Thyroid gland (tissue), 4 donors: ENCODE data around the gene PMCH. TPM values are rescaled to one million over a fixed set of nuclear protein-coding genes. Genes with fewer than 3 reads are reported as not detected.

Experiments used
- DNase-seq, 2 donors: peaks; one replicate each; pipeline ENCODE4 v3.0.0-alpha.2; 2019
- H3K27ac ChIP-seq, 3 donors: fragments of 200-600 bp; sonication (generic); 1 replicate in 2 of 3; 2 replicates in 1 of 3; pipeline ENCODE4 v1.5.1; 2016 to 2019; ENCODE audit warnings: mild to moderate bottlenecking in 1 of 3, moderate library complexity in 1 of 3
- H3K27me3 ChIP-seq: fragments of 200-600 bp; sonication (generic); one replicate; pipeline ENCODE4 v1.5.1; 2019
- H3K36me3 ChIP-seq, 2 donors: fragments of 200-600 bp; sonication (generic); one replicate each; pipeline ENCODE4 v1.5.1; 2016 to 2019
- H3K4me1 ChIP-seq, 2 donors: fragments of 200-600 bp; sonication (generic); one replicate each; pipeline ENCODE4 v1.5.1; 2017 to 2019
- H3K4me3 ChIP-seq, 3 donors: fragments of 200-600 bp; sonication (generic); replicated peaks in 1 of 3; 1 replicate in 2 of 3; 2 replicates in 1 of 3; pipeline ENCODE4 v1.5.1; 2016; ENCODE audit warnings: mild to moderate bottlenecking in 1 of 3
- H3K9me3 ChIP-seq: fragments of 200-600 bp; sonication (generic); one replicate; pipeline ENCODE4 v1.5.1; 2017
- CTCF ChIP-seq, 6 experiments: fragments of 200-600 bp in 3 of 6; fragments of 450-650 bp in 3 of 6; sonication (generic) in 3 of 6; IDR thresholded peaks; one replicate each; pipeline ENCODE4 v1.5.1; 2016 to 2019; ENCODE audit warnings: antibody characterized with exemption in 6 of 6, mild to moderate bottlenecking in 2 of 6, inconsistent platforms in 1 of 6, moderate library complexity in 1 of 6
- POLR2A ChIP-seq, 2 donors: fragments of 450-650 bp; IDR thresholded peaks; one replicate each; pipeline ENCODE4 v1.6.1; 2017; ENCODE audit warnings: antibody characterized with exemption in 2 of 2, mild to moderate bottlenecking in 2 of 2, moderate library complexity in 1 of 2
- WGBS, 2 donors: methylation state at CpG; one replicate each; pipeline ENCODE4 v1.1.5; 2017; 5-methylcytosine and 5-hydroxymethylcytosine counted together
- intact Hi-C: fragments of 100-400 bp; cut with DNase I; formaldehyde crosslinking; loops from one replicate; pipeline ENCODE4 v1.15.1; 2023
- total RNA-seq, 4 donors: library from RNA; depleted of rRNA; stranded (reverse); fragments of >200 nt; gene quantifications; one replicate each; pipeline ENCODE4 v1.2.3, GENCODE V29; 2016

Gene PMCH
- total RNA-seq, 4 donors from 2014 or later: not detected

DNA sequence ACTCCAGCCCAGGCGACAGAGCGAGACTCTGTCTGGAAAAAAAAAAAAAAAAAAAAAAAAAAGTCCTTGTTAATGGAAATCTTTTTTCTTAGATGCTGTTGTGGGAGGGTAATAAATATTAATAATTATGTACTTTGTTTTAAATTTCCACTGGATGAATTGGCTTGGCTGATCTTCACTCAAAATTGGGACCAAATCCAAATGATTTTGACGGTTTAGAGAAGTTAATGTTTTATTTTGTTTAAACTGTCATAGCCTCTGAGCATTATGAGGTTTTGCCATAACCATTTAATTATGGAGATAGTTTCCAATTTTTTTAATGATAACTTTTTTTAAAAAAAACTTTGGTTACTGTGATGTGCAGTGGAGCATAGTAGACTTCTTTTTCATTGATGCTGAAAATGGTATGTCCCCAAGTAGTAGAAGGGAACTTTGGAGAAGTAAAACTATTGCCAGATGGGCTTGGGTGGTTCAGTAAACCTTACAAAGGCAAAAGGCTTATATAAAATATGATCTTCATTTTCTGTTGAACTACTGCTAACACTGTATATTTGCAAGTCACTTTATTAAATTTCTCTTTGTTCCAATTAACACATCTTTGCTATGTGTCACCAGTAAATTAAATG is 3.9 kb upstream of the PMCH start:
- intact Hi-C loops: no loop called here
- Histone ChIP-seq H3K4me1 (no peaks in the 10 kb centered on the region), H3K27ac (no peak overlapping the region), H3K4me3 (no peak overlapping the region), H3K27me3 (no peaks in the 10 kb centered on the region), H3K36me3 (no peaks in the 10 kb centered on the region), H3K9me3 (no peaks in the 10 kb centered on the region)
- WGBS, 2 donors: 87 to 89% methylated on average over 3 of the region's 3 CpGs
- DNase-seq: no peak
- TF ChIP-seq POLR2A (IDR thresholded peaks at IDR 0.05) (no peak), CTCF (IDR thresholded peaks at IDR 0.05) (no peak)

- no peaks in the 10 kb centered on the region for H3K27me3 ChIP-seq
- no peaks in the 10 kb centered on the region for H3K9me3 ChIP-seq
- DNase-seq: no peak
- no peak overlapping the region for H3K27ac ChIP-seq
- TF ChIP-seq CTCF (IDR thresholded peaks at IDR 0.05): no peak
- no peak for TF ChIP-seq POLR2A (IDR thresholded peaks at IDR 0.05)
- no peaks in the 10 kb centered on the region for H3K4me1 ChIP-seq
- WGBS, 2 donors: 90 to 91% methylated on average over 4 of the region's 4 CpGs
- intact Hi-C loops: no loop called here
- H3K36me3 ChIP-seq: no peaks in the 10 kb centered on the region
- no peak overlapping the region for H3K4me3 ChIP-seq
These were observed 1.8 kb downstream of the PMCH start for GRCh38 chr12:102195826-102196225.

DNA sequence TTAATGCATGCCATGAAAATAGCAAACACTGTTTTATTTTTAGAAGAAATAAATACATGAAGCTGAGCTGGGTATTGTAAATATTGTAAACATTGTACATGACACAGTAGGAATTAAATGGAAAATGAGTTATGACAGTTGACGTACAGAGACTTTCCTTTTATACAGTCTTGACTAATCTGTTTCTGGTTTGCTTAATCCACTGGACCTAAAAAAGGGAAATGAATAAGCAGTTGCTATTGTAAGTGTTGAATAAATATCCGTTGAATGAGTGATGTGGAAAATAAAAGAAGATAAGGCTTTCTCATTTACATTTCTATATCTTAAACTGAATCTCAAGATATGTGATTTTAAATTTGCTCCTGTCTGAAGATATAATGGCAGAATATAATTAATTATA is 15.0 kb downstream of the PMCH start:
- no peak for DNase-seq
- no peaks in the 10 kb centered on the region for H3K27me3 ChIP-seq
- H3K36me3 ChIP-seq: no peaks in the 10 kb centered on the region
- H3K4me3 ChIP-seq: no peak overlapping the region
- H3K27ac ChIP-seq: no peak overlapping the region
- 78 to 87% methylated on average over 2 of the region's 2 CpGs for WGBS, 2 donors
- H3K4me1 ChIP-seq: no peaks in the 10 kb centered on the region
- H3K9me3 ChIP-seq: no peaks in the 10 kb centered on the region
- no peak for TF ChIP-seq CTCF (IDR thresholded peaks at IDR 0.05)
- no peak for TF ChIP-seq POLR2A (IDR thresholded peaks at IDR 0.05)
- intact Hi-C loops: no loop called here

GRCh38 chr12:102174761-102175160 is 22.9 kb downstream of the PMCH start:
- Histone ChIP-seq H3K4me1 (no peaks in the 10 kb centered on the region), H3K9me3 (no peaks in the 10 kb centered on the region), H3K36me3 (no peaks in the 10 kb centered on the region), H3K27me3 (no peaks in the 10 kb centered on the region), H3K27ac (no peak overlapping the region), H3K4me3 (no peak overlapping the region)
- intact Hi-C loops: loop anchor here (10.0 kb wide), 1 partner anchor 310 kb away; the partner anchor contains the start of gene IGF1
- TF ChIP-seq CTCF (IDR thresholded peaks at IDR 0.05): no peak
- no peak for TF ChIP-seq POLR2A (IDR thresholded peaks at IDR 0.05)
- no peak for DNase-seq
- whole genome bisulfite sequencing, 2 donors: 87 to 95% methylated on average over 2 of the region's 2 CpGs

DNA sequence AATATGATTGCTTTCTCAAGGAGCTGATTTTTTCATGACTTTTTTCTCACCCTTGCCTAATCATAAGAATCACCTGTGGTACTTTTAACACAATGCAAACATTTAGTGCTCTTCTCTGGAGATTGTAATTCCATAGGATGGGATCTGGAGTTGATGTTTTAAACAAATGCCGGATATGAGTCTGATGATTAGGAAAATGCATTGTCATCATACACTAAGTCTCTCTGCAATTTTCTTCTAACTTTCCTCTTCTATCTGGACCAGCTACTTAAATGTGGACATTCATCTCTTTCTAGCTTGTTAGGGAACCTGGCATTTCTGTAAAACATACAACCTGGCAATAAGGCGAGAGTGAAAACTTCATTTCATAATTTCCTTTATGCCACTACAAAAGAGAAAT is 23.5 kb downstream of the PMCH start:
- no peaks in the 10 kb centered on the region for H3K4me1 ChIP-seq
- no peaks in the 10 kb centered on the region for H3K36me3 ChIP-seq
- no peaks in the 10 kb centered on the region for H3K27me3 ChIP-seq
- H3K9me3 ChIP-seq: no peaks in the 10 kb centered on the region
- no peak for DNase-seq
- H3K4me3 ChIP-seq: no peak overlapping the region
- WGBS, 2 donors: 96 to 97% methylated on average over 2 of the region's 2 CpGs
- intact Hi-C loops: loop anchor here (10.0 kb wide), 1 partner anchor 311 kb away; the partner anchor contains the start of gene IGF1
- TF ChIP-seq POLR2A (IDR thresholded peaks at IDR 0.05) (no peak), CTCF (IDR thresholded peaks at IDR 0.05) (no peak)
- H3K27ac ChIP-seq: no peak overlapping the region
